K562 treated with DMSO at 1 percent for 24 hours (cell line): Measurements from ENCODE around the gene DBI. TPM values are rescaled to one million over a fixed set of nuclear protein-coding genes. Genes with fewer than 3 reads are reported as not detected.

Source experiments
- total RNA-seq: library from RNA; unstranded; fragments of 300-600 nt; gene quantifications from 2 replicates; pipeline ENCODE4 v1.2.3, GENCODE V29; 2022; ENCODE audit warnings: low read depth; ENCODE audit not compliant: insufficient read depth

Gene DBI
- 76.1 and 80.6 TPM in 2 replicates for total RNA-seq

GRCh38 chr2:119366649-119367471 is at the start of gene DBI, which contains the start of gene C2orf76:
DBI (plus strand) TSS chr2:119366977; CDS start chr2:119367052, 75 bp downstream.
C2orf76 (minus strand) TSS chr2:119366834; CDS start chr2:119339959, 26,875 bp downstream.

Other genes starting within 250 kb of the DBI start
- gene C1QL2, start 208.2 kb upstream of the DBI start, total RNA-seq, result not detected in 2 replicates
- gene STEAP3, start 143.1 kb upstream of the DBI start, total RNA-seq, result 3.9 and 4.5 TPM in 2 replicates
- 3.1 and 4.4 TPM in 2 replicates for gene C2orf76, start 143 bp upstream of the DBI start, total RNA-seq
- gene TMEM37, start 64.9 kb downstream of the DBI start, total RNA-seq, result 0.59 TPM in 1 of 2 replicates, not detected in the other
- gene SCTR, start 157.5 kb downstream of the DBI start, total RNA-seq, result not detected in 2 replicates
- 0.12 TPM in 1 of 2 replicates, not detected in the other for gene CFAP221, start 177.5 kb downstream of the DBI start, total RNA-seq